Muscle of arm (tissue), 14 donors: ENCODE data around the gene OR10H1. TPM values are rescaled to one million over a fixed set of nuclear protein-coding genes. Genes with fewer than 3 reads are reported as not detected.
"Not testable (repeated sequence)": the region's sequence is repeated elsewhere in the genome, so short reads cannot be mapped to it uniquely, and the experiment has no call there.

ENCODE experiments used
- DNase-seq: peaks from one replicate; pipeline ENCODE4 v3.0.0-alpha.2; 2013
- long read RNA-seq, 11 donors: transcript quantifications; one replicate each; lab custom pipeline, GENCODE V29; 2026
- polyA plus RNA-seq, 12 donors: library from polyadenylated mRNA; unstranded; fragments of 120-200 nt; gene quantifications; one replicate each; pipeline ENCODE4 v1.2.1, GENCODE V29; 2013; ENCODE audit not compliant: insufficient read length in 12 of 12

OR10H1 gene, protein sequence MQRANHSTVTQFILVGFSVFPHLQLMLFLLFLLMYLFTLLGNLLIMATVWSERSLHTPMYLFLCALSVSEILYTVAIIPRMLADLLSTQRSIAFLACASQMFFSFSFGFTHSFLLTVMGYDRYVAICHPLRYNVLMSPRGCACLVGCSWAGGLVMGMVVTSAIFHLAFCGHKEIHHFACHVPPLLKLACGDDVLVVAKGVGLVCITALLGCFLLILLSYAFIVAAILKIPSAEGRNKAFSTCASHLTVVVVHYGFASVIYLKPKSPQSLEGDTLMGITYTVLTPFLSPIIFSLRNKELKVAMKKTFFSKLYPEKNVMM
- under 1 TPM in 1 of 12 donors, not detected in 11; 0.04 TPM for polyA plus RNA-seq
- long read RNA-seq, donor 1, result 0 reads
- long read RNA-seq, donor 2, result 0 reads
- long read RNA-seq, donor 3, result 0 reads
- long read RNA-seq, donor 4, result 0 reads
- long read RNA-seq, donor 5, result 0 reads
- long read RNA-seq, donor 6, result 0 reads
- long read RNA-seq, donor 7, result 0 reads
- long read RNA-seq, donor 8, result 0 reads
- long read RNA-seq, donor 9, result 0 reads
- long read RNA-seq, donor 10, result 0 reads
- long read RNA-seq, donor 11, result 0 reads

DNA sequence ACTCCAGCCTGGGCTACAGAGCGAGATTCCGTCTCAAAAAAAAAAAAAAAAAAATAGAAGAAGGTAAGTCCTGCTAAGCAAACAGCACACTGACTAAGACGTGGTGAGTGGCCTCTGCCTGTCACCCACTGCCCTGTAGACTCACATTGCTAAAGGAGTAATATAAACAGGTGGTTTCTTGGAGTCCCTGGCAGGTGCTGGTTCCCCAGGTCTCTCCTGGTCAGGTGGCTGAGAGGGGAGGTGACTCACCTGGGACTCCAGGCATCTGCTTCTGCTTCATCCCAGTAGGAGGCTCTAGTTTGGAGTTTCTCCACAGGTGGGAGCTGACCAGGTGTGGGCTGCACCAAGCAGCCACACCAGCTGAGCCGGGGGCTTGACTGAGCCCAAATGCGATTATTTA lies at the start of gene OR10H1:
OR10H1 (minus strand) TSS at position 359 of the 400 bp plus-strand sequence. CDS start 7,627 bp downstream, outside the sequence.
- no peak for DNase-seq

DNA sequence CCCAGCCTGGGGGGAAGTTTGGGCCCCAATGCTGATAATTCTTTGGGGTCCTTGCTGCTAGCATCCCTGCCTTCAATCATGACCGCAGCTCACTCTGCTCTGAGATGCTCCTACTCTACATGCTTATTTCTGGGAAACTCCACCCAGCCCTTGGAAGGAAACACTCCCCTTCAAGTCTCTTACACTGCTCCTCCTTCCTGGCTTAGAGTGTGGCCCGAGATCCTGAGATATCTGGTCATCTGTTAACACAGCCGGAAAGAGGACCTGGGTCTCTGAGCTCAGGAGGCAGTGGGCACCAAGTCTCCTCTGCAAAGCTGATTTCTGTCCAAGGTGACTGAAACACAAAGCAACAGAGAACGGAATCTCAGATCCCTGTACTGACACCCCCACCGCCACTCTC lies 49.4 kb upstream of the OR10H1 start:
- DNase-seq, result no peak

DNA sequence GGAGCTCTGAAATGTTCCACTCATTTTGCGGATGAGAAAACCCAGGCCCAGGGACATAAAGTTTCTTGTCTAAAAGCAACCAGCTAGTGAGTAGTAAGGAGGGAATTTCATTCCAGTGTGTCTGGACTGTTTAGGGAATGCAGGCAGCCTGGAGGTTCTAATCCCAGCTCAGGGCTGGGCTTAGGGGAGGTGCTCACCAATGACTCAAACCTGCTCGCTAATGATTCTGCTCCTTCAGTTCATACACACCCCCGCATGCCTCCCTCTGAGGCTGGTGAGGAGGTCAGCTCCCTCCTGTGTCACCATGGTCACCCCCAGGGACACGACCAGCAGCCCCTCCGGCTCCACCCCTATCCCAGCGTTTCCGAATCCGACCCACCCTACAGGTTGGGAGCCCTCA lies 47.8 kb upstream of the OR10H1 start:
- DNase-seq, result no peak

DNA sequence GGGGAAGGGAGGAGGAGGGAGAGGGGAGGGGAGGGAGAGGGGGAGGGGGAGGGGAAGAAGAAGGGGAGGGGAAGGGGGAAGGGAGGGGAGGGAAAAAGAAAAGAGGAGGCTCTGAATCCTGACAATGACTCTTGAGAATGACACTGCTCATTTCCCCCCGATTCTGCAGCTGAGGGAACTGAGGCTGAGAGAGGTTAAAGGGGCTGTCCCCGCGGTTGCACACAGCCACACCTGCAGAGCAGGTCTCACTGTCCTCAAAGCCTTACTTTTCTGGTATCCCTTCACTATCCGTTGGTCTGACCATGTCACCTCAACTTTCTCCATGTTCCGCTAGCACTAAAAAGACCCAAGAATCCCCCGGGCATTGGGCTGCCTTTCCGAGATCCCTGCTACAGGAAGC lies 47.0 kb upstream of the OR10H1 start:
- no peak for DNase-seq

DNA sequence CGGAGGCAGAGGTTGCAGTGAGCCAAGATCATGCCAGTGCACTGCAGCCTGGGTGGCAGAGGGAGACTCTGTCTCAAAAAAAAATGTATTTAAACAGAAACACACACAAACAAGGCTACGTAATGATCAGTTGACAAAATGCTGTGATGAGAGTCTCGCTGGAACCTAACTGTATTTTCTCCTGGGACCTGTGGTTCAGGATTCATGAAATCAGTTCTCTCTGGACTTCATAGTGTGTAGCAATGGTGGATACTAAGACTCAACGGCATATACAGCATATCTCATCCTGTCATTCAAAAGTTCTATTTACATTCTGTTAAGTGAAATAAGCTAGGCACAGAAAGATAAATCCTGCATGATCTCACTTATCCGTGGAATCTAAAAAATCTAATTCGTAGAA lies 45.1 kb upstream of the OR10H1 start:
- no peak for DNase-seq

DNA sequence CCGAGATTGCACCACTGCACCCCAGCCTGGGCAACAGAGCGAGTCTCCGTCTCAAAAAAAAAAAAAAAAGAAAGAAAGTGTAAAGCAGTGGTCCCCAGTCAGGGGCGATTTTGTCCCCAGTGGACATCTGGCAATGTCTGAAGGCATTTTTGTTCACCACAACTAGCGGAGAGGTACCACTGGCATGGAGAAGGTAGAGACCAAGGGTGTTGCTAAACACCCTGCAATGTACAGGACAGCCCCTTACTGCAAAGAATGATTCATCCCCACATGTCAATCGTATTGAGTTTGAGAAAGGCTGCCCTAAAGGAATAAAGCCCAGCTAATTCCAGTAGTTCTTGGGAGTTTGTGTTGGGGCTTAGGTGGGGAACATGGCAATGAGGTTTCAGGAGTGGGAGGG lies 43.7 kb upstream of the OR10H1 start:
- DNase-seq, result no peak

DNA sequence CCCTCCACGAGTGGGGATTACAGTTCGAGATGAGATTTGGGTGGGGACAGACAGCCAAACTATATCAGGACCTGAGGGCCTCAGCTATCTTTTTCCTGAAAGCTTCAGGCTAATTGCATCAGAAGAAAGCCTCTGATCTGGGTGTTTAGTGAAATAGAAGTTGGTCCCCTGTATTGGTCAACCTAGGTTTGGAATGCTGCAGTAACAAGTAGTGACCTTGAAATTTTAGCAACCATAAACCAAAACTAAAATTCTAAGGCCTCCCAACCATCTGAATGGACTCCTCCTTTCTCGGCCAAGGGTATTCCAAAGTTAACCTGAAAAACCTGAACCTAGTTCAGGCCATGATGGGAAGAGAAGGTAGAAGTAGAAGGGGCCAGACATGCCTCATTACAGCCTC lies 34.9 kb upstream of the OR10H1 start:
- no peak for DNase-seq

DNA sequence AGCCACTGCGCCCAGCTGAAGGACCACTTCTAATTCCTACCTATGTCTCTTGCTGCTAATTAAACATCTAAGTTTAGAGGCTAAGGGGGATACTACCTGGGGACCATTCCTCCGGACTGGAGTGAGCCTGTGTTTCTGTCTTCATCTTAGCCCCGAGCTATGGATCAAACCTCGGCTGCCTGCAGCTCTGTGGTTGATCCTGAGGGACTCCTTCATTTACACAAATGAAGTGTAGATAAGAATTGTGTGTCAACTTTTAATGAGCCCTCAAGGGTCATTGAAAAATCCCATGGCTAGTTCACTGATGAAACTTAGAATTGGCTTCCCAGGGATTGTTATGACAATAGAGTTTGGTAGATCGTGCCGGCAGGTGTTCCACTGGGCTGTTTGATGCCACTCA lies 31.5 kb upstream of the OR10H1 start:
- no peak for DNase-seq

DNA sequence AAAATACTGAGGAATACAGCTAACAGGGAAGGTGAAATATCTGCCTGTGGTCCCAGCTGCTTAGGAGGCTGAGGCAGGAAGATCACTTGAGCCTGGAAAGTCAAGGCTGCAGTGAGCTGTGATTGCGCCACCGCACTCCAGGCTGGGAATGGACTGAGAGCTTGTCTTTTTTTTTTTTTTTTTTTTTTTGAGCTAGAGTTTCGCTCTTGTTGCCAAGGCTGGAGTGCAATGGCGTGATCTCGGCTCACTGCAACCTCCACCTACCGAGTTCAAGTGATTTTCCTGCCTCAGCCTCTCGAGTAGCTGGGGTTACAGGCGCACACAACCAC lies 28.4 kb upstream of the OR10H1 start:
- DNase-seq, result not testable (repeated sequence)

DNA sequence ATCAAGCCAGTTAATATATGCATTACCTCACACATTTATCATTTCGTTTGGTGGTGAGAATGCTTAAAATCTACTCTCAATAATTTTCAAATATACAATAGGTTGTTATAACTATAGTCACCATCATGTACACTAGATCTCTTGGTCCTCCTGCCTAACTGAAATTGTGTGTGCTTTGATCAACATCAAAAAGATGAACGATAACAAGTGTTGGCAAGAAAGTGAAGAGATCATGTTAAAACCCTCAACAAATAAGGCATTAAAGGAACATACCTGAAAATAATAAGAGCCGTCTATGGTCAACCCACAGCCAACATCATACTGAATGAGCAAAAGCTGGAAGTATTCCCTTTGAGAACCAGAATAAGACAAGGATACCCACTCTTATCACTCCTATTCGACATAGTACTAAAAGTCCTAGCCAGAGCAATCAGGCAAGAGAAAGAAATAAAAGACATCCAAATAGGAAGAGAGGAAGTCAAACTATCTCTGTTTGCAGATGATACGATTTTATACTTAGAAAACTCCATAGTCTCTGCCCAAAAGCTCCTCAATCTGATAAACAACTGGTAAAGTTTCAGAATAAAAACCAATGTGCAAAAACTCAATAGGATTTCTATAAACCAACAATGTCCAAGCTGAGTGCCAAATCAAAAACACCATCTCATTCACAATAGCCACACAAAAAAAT lies 27.9 kb upstream of the OR10H1 start:
- no peak for DNase-seq

DNA sequence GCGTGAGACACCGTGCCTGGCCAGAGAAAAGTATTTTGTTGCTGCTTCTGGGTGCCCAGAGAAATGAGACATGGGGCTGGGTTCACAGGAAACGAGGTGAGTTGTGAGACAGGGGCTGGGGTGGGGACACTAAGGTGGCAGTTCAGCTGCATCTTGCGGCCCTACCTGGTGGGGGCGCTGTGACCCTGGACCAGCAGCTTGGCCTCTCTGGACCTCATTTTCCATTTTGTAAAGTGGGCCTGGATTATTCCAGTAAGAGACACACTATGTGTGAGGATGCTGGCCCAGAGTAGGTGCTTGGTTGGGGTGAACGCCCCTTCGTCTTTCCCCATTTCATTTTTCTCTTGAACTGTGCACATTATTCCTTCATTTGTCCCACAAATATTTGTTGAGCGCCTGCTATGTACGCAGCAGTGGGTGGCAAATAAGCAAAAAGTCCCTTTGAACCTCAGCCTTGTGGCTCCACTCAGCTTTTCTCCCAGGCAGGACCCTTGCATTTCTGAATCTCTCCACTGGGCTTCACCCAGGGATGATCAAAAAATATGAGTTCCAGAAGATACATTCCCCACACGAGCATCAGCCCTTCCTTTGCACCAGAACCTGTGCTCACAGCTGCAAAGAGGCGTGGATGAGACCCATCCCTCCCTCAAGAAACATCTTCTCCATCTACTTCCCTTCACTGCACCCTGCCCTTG lies 26.6 kb upstream of the OR10H1 start:
- DNase-seq, result no peak

DNA sequence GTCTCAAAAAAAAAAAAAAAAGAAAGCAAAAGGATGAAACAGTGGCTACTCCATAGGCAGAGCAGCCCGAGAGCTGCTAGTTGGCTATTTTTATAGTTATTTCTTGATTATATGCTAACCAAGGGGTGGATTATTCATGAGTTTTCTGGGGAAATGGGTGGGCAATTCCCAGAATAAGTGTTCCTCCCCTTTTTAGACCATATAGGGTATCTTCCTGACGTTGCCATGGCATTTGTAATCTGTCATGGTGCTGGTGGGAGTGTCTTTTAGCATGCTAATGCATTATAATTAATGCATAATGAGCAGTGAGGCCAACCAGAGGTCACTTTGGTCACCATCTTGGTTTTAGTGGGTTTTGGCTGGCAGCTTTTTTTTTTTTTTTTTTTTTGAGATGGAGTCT lies 25.4 kb upstream of the OR10H1 start:
- no peak for DNase-seq

DNA sequence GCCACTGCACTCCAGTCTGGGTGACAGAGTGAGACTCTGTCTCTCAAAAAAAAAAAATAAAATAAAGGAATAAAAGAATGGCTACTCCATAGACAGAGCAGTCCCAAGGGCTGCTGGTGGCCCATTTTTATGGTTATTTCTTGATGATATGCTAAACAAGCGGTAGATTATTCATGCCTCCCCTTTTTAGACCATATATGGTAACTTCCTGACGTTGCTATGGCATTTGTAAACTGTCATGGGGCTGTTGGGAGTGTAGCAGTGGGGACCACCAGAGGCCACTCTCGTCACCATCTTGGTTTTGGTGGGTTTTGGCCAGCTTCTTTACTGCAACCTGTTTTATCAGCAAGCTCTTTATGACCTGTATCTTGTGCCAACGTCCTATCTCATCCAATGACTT lies 24.4 kb upstream of the OR10H1 start:
- not testable (repeated sequence) for DNase-seq

DNA sequence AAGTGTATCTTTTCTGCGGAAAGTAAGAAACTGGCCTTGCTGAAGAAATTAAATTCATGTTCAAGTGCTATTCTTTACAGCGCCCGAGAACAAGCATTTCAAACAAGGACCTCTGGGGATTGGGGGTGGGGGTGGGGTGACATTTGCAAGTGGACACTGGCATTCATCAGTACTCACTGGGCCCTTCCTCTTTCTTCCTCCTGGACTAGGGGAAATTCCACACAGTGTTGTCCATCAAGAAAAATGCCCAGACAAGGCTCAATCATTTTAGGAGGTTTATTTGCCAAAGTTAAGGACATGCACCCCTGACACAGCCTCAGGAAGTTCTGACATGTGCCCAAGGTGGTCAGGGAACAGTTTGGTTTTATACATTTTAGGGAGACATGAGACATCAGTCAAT lies 22.9 kb upstream of the OR10H1 start:
- no peak for DNase-seq

DNA sequence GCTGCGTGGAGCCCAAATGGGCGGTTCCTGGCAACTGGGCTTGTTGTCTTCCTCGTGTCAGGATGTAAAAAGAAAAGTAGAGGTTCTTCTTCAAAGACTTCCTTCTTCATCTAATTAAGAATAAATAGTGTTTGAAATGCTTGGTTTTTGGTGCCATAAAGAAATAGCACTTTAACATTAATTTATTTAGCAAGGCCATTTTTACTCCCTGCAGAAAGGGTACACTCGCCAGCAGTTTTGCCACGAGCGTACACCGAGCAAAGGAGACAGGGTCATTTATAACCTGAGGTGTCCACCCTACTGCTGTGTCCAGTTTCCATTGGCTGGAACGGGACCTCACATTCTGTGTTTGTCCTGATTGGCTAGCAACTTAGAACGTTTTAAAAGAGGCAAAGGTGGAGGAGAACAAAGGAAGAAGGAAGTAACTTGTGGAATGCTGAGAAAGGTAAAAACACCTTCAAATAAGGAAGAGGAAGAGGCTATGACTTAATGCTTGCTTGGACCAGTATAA lies 21.8 kb upstream of the OR10H1 start:
- no peak for DNase-seq

DNA sequence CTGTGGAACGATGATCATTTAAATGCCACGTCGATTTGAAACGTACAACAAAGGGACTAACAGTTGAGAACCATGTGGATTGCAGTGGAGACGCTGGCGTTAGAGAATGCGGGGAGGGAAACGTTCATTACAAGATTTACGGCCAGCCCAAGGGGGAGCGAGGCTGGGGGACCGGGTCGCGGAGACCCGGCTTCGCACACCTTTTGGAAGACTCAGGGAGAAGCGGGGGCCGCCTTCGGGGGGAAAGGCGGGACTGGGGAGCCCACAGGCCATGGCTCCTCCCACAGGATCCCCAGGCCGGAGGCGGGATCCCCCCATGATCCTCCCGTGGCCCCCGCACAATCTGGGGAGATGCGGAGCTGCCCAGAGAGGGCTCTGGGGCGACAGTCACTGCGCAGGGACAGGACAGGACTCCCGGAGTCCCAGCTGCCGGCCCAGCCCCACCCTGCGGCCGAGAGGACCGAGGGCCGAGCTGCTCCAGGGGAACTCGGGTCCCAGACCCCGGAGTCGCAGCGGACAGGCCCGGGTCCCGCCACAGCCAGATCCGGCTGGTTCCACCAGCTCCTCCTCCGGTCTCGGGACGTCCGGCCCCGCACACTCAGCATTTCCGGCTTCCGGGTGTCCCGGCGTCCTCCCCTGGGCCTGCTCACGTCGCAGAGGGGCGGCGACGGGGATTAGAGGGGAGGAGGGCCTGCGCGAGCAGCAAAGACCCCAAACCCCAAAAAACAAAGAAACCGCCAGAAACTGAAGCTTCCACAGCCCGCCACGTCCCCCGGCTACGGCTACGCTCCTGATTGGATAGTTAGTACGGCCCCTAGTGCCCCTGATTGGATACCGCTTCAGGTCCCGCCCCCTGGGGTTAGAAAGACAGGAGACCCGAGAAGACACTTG lies 21.1 kb upstream of the OR10H1 start:
- peak; percentile 98 for DNase-seq

DNA sequence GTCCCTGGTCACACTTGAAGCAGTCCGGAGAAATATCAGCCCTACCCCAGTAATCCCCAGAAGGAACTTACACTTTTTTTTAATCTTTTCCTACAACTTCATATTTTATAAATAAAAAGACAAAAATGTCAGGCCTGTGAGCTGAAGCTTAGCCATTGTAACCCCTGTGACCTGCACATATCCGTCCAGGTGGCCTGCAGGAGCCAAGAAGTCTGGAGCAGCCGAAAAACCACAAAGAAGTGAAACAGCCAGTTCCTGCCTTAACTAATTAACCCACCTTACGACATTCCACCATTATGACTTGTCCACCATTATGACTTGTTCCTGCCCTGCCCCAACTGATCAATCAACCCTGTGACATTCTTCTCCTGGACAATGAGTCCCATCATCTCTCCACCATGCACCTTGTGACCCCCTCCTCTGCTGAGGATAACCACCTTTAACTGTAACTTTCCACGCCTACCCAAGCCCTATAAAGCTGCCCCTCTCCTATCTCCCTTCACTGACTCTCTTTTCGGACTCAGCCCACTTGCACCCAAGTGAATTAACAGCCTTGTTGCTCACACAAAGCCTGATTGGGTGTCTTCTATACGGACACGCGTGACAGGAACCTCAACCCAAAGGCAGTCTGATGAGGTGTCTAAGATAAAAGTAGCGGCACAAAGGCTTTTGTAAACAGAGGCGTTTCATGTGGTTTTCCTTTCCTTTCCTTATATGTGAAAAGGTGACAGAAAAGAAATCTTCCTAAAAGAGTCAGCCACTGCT lies 20.3 kb upstream of the OR10H1 start:
- not testable (repeated sequence) for DNase-seq

DNA sequence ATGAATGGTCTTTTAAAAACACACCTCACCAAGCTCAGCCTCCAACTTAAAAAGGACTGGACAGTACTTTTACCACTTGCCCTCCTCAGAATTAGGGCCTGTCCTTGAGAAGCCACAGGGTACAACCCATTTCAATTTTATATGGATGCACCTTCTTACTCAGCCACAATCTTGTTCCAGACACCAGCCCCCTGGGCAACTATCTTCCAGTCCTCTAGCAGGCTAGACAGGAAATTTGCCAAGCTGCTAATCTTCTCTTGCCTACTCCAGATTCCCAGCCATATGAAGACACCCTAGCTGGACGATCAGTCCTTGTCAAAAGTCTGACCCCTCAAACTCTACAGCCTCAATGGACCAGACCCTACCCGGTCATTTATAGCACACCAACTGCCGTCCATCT lies 18.8 kb upstream of the OR10H1 start:
- DNase-seq, result not testable (repeated sequence)

DNA sequence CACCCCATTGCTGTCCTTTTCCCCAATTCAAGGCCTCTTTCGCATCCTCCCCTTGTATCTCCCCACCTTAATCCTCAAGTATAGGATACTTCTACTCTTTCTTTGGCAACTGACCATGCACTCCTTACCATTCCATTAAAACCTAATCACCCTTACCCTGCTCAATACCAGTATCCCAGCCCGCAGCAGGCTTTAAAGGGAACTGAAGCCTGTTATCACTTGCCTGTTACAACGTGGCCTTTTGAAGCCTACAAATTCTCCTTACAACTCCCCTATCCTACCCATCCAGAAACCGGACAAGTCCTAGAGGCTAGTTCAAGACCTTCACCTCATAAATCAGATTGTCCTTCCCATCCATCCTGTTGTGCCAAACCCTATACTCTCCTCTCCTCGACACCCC lies 16.2 kb upstream of the OR10H1 start:
- no peak for DNase-seq

DNA sequence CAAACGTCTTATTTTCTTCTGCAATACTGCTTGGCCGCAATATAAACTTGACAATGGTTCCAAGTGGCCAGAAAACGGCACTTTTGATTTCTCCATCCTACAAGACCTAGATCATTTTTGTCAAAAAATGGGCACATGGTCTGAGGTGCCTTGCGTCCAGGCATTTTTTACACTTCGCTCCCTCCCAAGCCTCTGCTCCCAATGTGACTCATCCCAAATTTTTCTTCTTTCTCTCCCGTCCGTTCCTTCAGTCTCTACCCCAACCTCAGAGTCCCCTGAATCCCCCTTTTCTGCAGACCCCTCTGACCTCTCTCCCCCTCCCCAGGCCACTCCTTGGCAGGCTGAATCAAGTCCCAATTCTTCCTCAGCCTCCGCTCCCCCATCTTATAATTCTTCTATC lies 14.3 kb upstream of the OR10H1 start:
- DNase-seq, result no peak

DNA sequence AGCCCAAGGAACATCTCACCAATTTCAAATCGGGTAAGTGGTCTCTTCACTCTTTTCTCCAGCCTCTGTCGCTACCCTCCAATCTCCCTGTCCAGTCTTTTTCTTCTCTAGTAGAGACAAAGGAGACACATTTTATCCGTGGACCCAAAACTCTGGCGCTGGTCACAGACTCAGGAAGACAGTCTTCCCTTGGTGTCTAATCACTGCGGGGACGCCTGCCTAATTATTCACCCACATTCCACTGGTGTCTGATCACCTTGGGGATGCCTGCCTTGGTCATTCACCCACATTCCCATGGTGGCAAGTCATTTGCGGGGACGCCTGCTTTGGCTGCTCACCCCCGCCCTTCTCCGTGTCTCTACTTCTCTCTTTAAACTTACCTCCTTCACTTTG lies 13.8 kb upstream of the OR10H1 start:
- no peak for DNase-seq
